ENCODE data around the gene ABCB9. TPM values are rescaled to one million over a fixed set of nuclear protein-coding genes. Genes with fewer than 3 reads are reported as not detected.

ABCB9 gene
- total and polyA plus RNA-seq, 4 donors = 12.5 to 24.4 (median 16.0) TPM

GRCh38 chr12:122977153-122977552 lies 10.9 kb upstream of the ABCB9 start:
- 95% methylated on average over 5 of the region's 6 CpGs for WGBS (ENCODE audit: insufficient coverage)
- Histone ChIP-seq H3K27me3 (ENCODE audit: control insufficient read depth, insufficient read depth, low read length) (no peaks in the 10 kb centered on the region), H3K4me1 (ENCODE audit: control insufficient read depth, insufficient read depth, low read length) (peaks cover 68% of the 10 kb centered on the region), H3K27ac (ENCODE audit: low read depth, low read length) (no peak overlapping the region), H3K9me3 (ENCODE audit: control insufficient read depth, insufficient read depth, low read length) (no peaks in the 10 kb centered on the region), H3K4me3 (ENCODE audit: low read depth, low read length) (no peak overlapping the region), H3K36me3 (ENCODE audit: control insufficient read depth, insufficient read depth, low read length) (peaks cover 43% of the 10 kb centered on the region)
- no peak for DNase-seq (ENCODE audit: low read depth in 4 of 6, low spot score in 6 of 6)

GRCh38 chr12:122976648-122976975 lies 10.3 kb upstream of the ABCB9 start:
- Histone ChIP-seq H3K27me3 (ENCODE audit: control insufficient read depth, insufficient read depth, low read length) (no peaks in the 10 kb centered on the region), H3K4me3 (ENCODE audit: low read depth, low read length) (no peak overlapping the region), H3K4me1 (ENCODE audit: control insufficient read depth, insufficient read depth, low read length) (peaks cover 63% of the 10 kb centered on the region), H3K27ac (ENCODE audit: low read depth, low read length) (no peak overlapping the region), H3K9me3 (ENCODE audit: control insufficient read depth, insufficient read depth, low read length) (no peaks in the 10 kb centered on the region), H3K36me3 (ENCODE audit: control insufficient read depth, insufficient read depth, low read length) (peaks cover 37% of the 10 kb centered on the region)
- DNase-seq (ENCODE audit: low read depth in 4 of 6, low spot score in 6 of 6) = no peak
- 89% methylated on average over 15 of the region's 15 CpGs for WGBS (ENCODE audit: insufficient coverage)

GRCh38 chr12:122975790-122976647 lies 9.8 kb upstream of the ABCB9 start:
- Histone ChIP-seq H3K9me3 (ENCODE audit: control insufficient read depth, insufficient read depth, low read length) (no peaks in the 10 kb centered on the region), H3K36me3 (ENCODE audit: control insufficient read depth, insufficient read depth, low read length) (peaks cover 35% of the 10 kb centered on the region), H3K27me3 (ENCODE audit: control insufficient read depth, insufficient read depth, low read length) (no peaks in the 10 kb centered on the region), H3K4me1 (ENCODE audit: control insufficient read depth, insufficient read depth, low read length) (peaks cover 57% of the 10 kb centered on the region), H3K27ac (ENCODE audit: low read depth, low read length) (no peak overlapping the region), H3K4me3 (ENCODE audit: low read depth, low read length) (peak overlapping the region; percentile 100)
- WGBS (ENCODE audit: insufficient coverage) = 29% methylated on average over 7 of the region's 8 CpGs
- DNase-seq (ENCODE audit: low read depth in 4 of 6, low spot score in 6 of 6) = no peak

DNA sequence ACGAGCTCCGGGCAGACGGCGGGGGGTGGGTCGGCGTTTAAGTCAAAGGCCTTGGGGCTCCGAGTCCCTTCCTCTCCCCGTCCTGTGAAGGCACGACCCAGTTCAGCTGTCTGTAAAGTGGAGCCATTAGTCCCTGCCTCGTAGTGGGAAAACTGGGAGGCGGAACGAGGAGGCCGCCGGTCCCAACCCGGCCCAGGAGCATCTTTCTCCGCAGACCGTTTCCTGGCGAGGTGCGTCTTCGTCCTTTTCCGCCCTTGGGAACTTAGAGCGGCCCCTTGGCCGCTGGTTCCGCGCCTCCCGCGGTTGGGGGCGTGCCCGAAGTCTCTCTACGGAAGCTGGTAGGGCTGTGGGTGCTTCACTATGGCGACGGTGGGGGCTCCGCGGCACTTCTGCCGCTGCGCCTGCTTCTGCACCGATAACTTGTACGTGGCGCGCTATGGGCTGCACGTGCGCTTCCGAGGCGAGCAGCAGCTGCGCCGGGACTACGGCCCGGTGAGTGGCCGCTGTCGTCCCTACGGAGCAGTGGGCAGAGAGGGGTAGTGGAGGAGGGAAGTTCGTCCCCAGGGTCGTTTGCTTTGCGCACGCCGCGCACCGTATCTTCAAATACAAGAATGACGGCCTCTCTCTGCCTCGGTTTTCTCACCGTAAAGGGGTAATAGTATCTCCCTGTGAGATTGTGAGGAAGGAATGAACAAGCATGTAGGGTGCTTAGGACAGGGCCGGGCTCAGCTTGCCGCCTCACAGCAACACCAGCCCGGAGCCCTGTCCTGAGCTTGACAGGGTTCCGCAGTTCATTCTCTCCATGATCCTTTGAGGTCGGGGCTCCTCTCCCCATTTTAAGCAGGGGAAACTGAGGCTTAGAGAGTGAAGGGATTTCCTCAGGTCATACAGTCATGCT lies 8.9 kb upstream of the ABCB9 start, which contains the start of gene OGFOD2:
Gene OGFOD2, plus strand, starts transcription at position 353 of the 898 bp plus-strand sequence. Its CDS starts 8 bp downstream, at position 361.
- Histone ChIP-seq H3K27me3 (ENCODE audit: control insufficient read depth, insufficient read depth, low read length) (no peaks in the 10 kb centered on the region), H3K4me3 (ENCODE audit: low read depth, low read length) (peak within 1 kb of the TSS; percentile 100), H3K9me3 (ENCODE audit: control insufficient read depth, insufficient read depth, low read length) (no peaks in the 10 kb centered on the region), H3K27ac (ENCODE audit: low read depth, low read length) (peak within 1 kb of the TSS; percentile 99), H3K36me3 (ENCODE audit: control insufficient read depth, insufficient read depth, low read length) (peaks cover 35% of the 10 kb centered on the region), H3K4me1 (ENCODE audit: control insufficient read depth, insufficient read depth, low read length) (peaks cover 56% of the 10 kb centered on the region)
- peak; percentile 76 to 97 (median 86) for DNase-seq (ENCODE audit: low read depth in 4 of 6, low spot score in 6 of 6)
- WGBS (ENCODE audit: insufficient coverage) = under 1% methylated on average over 63 of the region's 66 CpGs

- Histone ChIP-seq H3K36me3 (ENCODE audit: control insufficient read depth, insufficient read depth, low read length) (peaks cover 33% of the 10 kb centered on the region), H3K4me1 (ENCODE audit: control insufficient read depth, insufficient read depth, low read length) (peaks cover 48% of the 10 kb centered on the region), H3K4me3 (ENCODE audit: low read depth, low read length) (peak overlapping the region; percentile 100), H3K27ac (ENCODE audit: low read depth, low read length) (peak overlapping the region; percentile 99), H3K27me3 (ENCODE audit: control insufficient read depth, insufficient read depth, low read length) (no peaks in the 10 kb centered on the region), H3K9me3 (ENCODE audit: control insufficient read depth, insufficient read depth, low read length) (no peaks in the 10 kb centered on the region)
- 0% methylated on average over 25 of the region's 32 CpGs for WGBS (ENCODE audit: insufficient coverage)
- DNase-seq (ENCODE audit: low read depth in 4 of 6, low spot score in 6 of 6) = peak; percentile 97 to 100 (median 99)
Observed at GRCh38 chr12:122974274-122974891, 8.1 kb upstream of the ABCB9 start.

GRCh38 chr12:122969676-122970075 lies 3.4 kb upstream of the ABCB9 start:
- WGBS (ENCODE audit: insufficient coverage) = 67% methylated on average over 1 of the region's 4 CpGs
- no peaks in the 10 kb centered on the region for H3K9me3 ChIP-seq (ENCODE audit: control insufficient read depth, insufficient read depth, low read length)
- H3K4me3 ChIP-seq (ENCODE audit: low read depth, low read length) = no peak overlapping the region
- no peaks in the 10 kb centered on the region for H3K27me3 ChIP-seq (ENCODE audit: control insufficient read depth, insufficient read depth, low read length)
- no peak overlapping the region for H3K27ac ChIP-seq (ENCODE audit: low read depth, low read length)
- H3K36me3 ChIP-seq (ENCODE audit: control insufficient read depth, insufficient read depth, low read length) = no peaks in the 10 kb centered on the region
- peaks cover 28% of the 10 kb centered on the region for H3K4me1 ChIP-seq (ENCODE audit: control insufficient read depth, insufficient read depth, low read length)
- DNase-seq (ENCODE audit: low read depth in 4 of 6, low spot score in 6 of 6) = peak in 2 of 6 donors; percentile 21 to 91

- peaks cover 36% of the 10 kb centered on the region for H3K4me1 ChIP-seq (ENCODE audit: control insufficient read depth, insufficient read depth, low read length)
- 100% methylated on average over 2 of the region's 2 CpGs for WGBS (ENCODE audit: insufficient coverage)
- no peaks in the 10 kb centered on the region for H3K27me3 ChIP-seq (ENCODE audit: control insufficient read depth, insufficient read depth, low read length)
- H3K4me3 ChIP-seq (ENCODE audit: low read depth, low read length) = no peak overlapping the region
- H3K9me3 ChIP-seq (ENCODE audit: control insufficient read depth, insufficient read depth, low read length) = no peaks in the 10 kb centered on the region
- H3K27ac ChIP-seq (ENCODE audit: low read depth, low read length) = no peak overlapping the region
- peaks cover 10% of the 10 kb centered on the region for H3K36me3 ChIP-seq (ENCODE audit: control insufficient read depth, insufficient read depth, low read length)
- DNase-seq (ENCODE audit: low read depth in 4 of 6, low spot score in 6 of 6) = no peak
Observed at GRCh38 chr12:122968104-122968503, 1.8 kb upstream of the ABCB9 start.

DNA sequence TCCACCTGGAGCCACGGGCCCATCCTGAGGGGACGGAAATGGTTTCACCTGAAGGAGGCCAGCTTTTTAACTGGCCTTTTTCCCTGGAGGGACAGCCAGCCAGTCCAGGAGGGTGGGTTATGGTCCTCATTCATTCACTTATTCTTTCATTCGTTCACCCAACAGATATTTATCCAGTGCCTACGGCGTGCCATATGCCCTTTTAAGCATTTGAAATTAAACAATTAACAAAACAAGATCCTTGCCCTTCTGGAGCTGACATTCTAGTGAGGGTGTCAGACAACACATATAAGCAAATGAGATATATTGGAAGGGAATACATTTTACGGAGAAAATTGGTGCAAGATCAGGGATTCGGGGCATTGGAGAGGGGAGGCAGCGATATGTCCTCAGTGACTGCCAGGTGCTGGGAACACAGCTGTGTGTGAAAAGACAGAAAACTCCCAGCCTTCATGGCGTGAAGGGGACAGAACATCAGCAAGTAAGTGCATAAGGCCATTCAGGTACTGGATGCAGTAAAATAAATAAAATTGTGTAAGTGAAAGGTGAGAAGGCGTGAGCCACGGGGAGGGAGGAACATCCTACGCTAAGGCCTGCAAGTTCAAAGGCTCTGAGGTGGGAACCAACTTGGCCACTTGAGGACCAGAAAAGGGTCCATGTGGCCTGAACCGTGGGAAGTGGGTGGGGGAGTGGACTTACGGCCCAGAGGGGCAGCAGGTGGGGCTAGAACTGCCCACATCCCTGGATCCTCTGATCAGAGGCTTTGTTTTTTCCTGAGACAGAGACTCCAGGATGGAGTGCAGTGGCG lies 684 bp upstream of the ABCB9 start:
- DNase-seq (ENCODE audit: low read depth in 4 of 6, low spot score in 6 of 6) = peak in 1 of 6 donors; percentile 70
- Histone ChIP-seq H3K4me3 (ENCODE audit: low read depth, low read length) (peak overlapping the region; percentile 32), H3K27ac (ENCODE audit: low read depth, low read length) (no peak overlapping the region), H3K9me3 (ENCODE audit: control insufficient read depth, insufficient read depth, low read length) (no peaks in the 10 kb centered on the region), H3K36me3 (ENCODE audit: control insufficient read depth, insufficient read depth, low read length) (peaks cover 12% of the 10 kb centered on the region), H3K4me1 (ENCODE audit: control insufficient read depth, insufficient read depth, low read length) (peaks cover 43% of the 10 kb centered on the region), H3K27me3 (ENCODE audit: control insufficient read depth, insufficient read depth, low read length) (no peaks in the 10 kb centered on the region)
- WGBS (ENCODE audit: insufficient coverage) = 68% methylated on average over 12 of the region's 15 CpGs

- DNase-seq (ENCODE audit: low read depth in 4 of 6, low spot score in 6 of 6) = no peak
- no peaks in the 10 kb centered on the region for H3K9me3 ChIP-seq (ENCODE audit: control insufficient read depth, insufficient read depth, low read length)
- peaks cover 44% of the 10 kb centered on the region for H3K4me1 ChIP-seq (ENCODE audit: control insufficient read depth, insufficient read depth, low read length)
- H3K27ac ChIP-seq (ENCODE audit: low read depth, low read length) = no peak overlapping the region
- H3K27me3 ChIP-seq (ENCODE audit: control insufficient read depth, insufficient read depth, low read length) = no peaks in the 10 kb centered on the region
- H3K4me3 ChIP-seq (ENCODE audit: low read depth, low read length) = peak overlapping the region; percentile 56
- whole genome bisulfite sequencing (ENCODE audit: insufficient coverage) = 58% methylated on average over 8 of the region's 12 CpGs
- H3K36me3 ChIP-seq (ENCODE audit: control insufficient read depth, insufficient read depth, low read length) = peaks cover 14% of the 10 kb centered on the region
Observed at GRCh38 chr12:122965321-122965751, 927 bp downstream of the ABCB9 start.
